Esophagus muscularis mucosa (tissue), 4 donors: ENCODE data around the gene GAS7. TPM values are rescaled to one million over a fixed set of nuclear protein-coding genes. Genes with fewer than 3 reads are reported as not detected.
A peak's percentile ranks its signal among the peaks of the same experiment; 100 is the strongest.

Experiments used
- DNase-seq: peaks from one replicate; pipeline ENCODE4 v3.0.0-alpha.2; 2017; ENCODE audit errors: extremely low spot score
- H3K27ac ChIP-seq, 4 donors: fragments of 200-600 bp; sonication (generic); replicated peaks in 1 of 4; 1 replicate in 3 of 4; 2 replicates in 1 of 4; pipeline ENCODE4 v1.5.1; 2016 to 2019; ENCODE audit warnings: mild to moderate bottlenecking in 1 of 4
- H3K27me3 ChIP-seq, 4 donors: fragments of 200-600 bp; sonication (generic); one replicate each; pipeline versions ENCODE4 v1.5.1 to v1.6.0; 2016 to 2019
- H3K36me3 ChIP-seq, 4 donors: fragments of 200-600 bp; sonication (generic); one replicate each; pipeline ENCODE4 v1.5.1; 2016 to 2019
- H3K4me1 ChIP-seq, 4 donors: fragments of 200-600 bp; sonication (generic); one replicate each; pipeline ENCODE4 v1.5.1; 2016 to 2019
- H3K4me3 ChIP-seq, 4 donors: fragments of 200-600 bp; sonication (generic); 1 replicate in 2 of 4; 2 replicates in 2 of 4; pipeline ENCODE4 v1.5.1; 2016 to 2019; ENCODE audit warnings: mild to moderate bottlenecking in 4 of 4, moderate library complexity in 1 of 4
- H3K9me3 ChIP-seq, 4 donors: fragments of 200-600 bp; sonication (generic); 1 replicate in 3 of 4; 2 replicates in 1 of 4; pipeline ENCODE4 v1.5.1; 2016 to 2019
- EP300 ChIP-seq: sonication (generic); formaldehyde crosslinking; IDR thresholded peaks from one replicate; pipeline ENCODE4 v1.6.1; 2017; ENCODE audit warnings: antibody characterized with exemption
- POLR2A ChIP-seq: fragments of 450-650 bp; IDR thresholded peaks from one replicate; pipeline ENCODE4 v1.6.1; 2017; ENCODE audit warnings: antibody characterized with exemption, moderate library complexity, mild to moderate bottlenecking, low read depth
- POLR2AphosphoS5 ChIP-seq, 2 donors: sonication (generic); formaldehyde crosslinking; IDR thresholded peaks; one replicate each; pipeline ENCODE4 v1.6.1; 2017; ENCODE audit warnings: antibody characterized with exemption in 2 of 2
- WGBS: methylation state at CpG from one replicate; pipeline ENCODE4 v1.1.5; 2018; 5-methylcytosine and 5-hydroxymethylcytosine counted together
- intact Hi-C: fragments of 100-400 bp; cut with DNase I; formaldehyde crosslinking; loops from one replicate; pipeline ENCODE4 v1.15.1; 2023
- total RNA-seq, 4 donors: library from RNA; depleted of rRNA; stranded (reverse); fragments of >200 nt; gene quantifications; one replicate each; pipeline versions ENCODE4 v1.1.0 to v1.2.1, GENCODE V29; 2016
- TF ChIP-seq, protein P1 (sequence below), 3 experiments: fragments of 200-600 bp in 2 of 3; fragments of 450-650 bp in 1 of 3; sonication (generic) in 2 of 3; IDR thresholded peaks; one replicate each; pipeline ENCODE4 v1.5.1; 2017 to 2019; ENCODE audit warnings: antibody characterized with exemption in 3 of 3, mild to moderate bottlenecking in 2 of 3, moderate library complexity in 1 of 3

The GAS7 gene
- total RNA-seq, 4 donors from 2014 or later: 77.3 to 124 (median 86.7) TPM

DNA sequence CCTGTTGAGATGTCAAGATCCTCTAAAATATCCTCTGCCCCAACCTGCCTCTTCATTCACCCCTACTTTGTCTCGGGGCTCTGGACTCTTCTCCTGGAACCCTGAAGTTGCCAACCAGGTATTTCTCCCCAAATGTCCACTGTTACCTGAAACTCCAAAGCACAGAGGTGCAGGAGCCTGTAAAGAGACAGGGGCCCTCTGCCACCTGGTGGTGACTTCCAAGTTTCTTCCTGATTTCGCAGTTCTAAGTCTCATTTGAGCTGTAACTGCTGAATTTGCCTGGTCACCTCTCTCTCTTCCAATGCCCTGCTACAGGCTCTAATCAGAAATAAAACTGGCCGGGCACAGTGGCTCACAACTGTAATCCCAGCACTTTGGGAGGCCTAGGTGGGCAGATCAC lies 216.2 kb downstream of the GAS7 start:
- WGBS: 88% methylated on average over 3 of the region's 3 CpGs
- TF ChIP-seq POLR2A: no peak
- TF ChIP-seq, protein P1, sequence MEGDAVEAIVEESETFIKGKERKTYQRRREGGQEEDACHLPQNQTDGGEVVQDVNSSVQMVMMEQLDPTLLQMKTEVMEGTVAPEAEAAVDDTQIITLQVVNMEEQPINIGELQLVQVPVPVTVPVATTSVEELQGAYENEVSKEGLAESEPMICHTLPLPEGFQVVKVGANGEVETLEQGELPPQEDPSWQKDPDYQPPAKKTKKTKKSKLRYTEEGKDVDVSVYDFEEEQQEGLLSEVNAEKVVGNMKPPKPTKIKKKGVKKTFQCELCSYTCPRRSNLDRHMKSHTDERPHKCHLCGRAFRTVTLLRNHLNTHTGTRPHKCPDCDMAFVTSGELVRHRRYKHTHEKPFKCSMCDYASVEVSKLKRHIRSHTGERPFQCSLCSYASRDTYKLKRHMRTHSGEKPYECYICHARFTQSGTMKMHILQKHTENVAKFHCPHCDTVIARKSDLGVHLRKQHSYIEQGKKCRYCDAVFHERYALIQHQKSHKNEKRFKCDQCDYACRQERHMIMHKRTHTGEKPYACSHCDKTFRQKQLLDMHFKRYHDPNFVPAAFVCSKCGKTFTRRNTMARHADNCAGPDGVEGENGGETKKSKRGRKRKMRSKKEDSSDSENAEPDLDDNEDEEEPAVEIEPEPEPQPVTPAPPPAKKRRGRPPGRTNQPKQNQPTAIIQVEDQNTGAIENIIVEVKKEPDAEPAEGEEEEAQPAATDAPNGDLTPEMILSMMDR (IDR thresholded peaks at IDR 0.05): peak in 1 of 3 experiments; percentile 13
- intact Hi-C loops: no loop called here
- Histone ChIP-seq H3K4me3 (no peak overlapping the region), H3K36me3 (peaks cover 0 to 13% (median 4%) of the 10 kb centered on the region in 4 donors), H3K4me1 (peaks cover 0 to 33% (median 14%) of the 10 kb centered on the region in 4 donors), H3K9me3 (no peaks in the 10 kb centered on the region), H3K27me3 (no peaks in the 10 kb centered on the region), H3K27ac (no peak overlapping the region)
- DNase-seq: no peak

GRCh38 chr17:9981344-9981915 lies 217.0 kb downstream of the GAS7 start:
- DNase-seq: no peak
- 92% methylated on average over 4 of the region's 4 CpGs for WGBS
- Histone ChIP-seq H3K4me3 (no peak overlapping the region), H3K27me3 (no peaks in the 10 kb centered on the region), H3K36me3 (peaks cover 0 to 13% (median 4%) of the 10 kb centered on the region in 4 donors), H3K9me3 (no peaks in the 10 kb centered on the region), H3K4me1 (peaks cover 0 to 30% (median 12%) of the 10 kb centered on the region in 4 donors), H3K27ac (no peak overlapping the region)
- intact Hi-C loops: no loop called here
- no peak for TF ChIP-seq POLR2AphosphoS5 (IDR thresholded peaks at IDR 0.05)
- TF ChIP-seq, protein P1 (IDR thresholded peaks at IDR 0.05): no peak
- no peak for TF ChIP-seq EP300
- TF ChIP-seq POLR2A: no peak

- intact Hi-C loops: no loop called here
- H3K27me3 ChIP-seq: no peaks in the 10 kb centered on the region
- DNase-seq: no peak
These were observed 218.9 kb downstream of the GAS7 start for GRCh38 chr17:9979463-9979995.

DNA sequence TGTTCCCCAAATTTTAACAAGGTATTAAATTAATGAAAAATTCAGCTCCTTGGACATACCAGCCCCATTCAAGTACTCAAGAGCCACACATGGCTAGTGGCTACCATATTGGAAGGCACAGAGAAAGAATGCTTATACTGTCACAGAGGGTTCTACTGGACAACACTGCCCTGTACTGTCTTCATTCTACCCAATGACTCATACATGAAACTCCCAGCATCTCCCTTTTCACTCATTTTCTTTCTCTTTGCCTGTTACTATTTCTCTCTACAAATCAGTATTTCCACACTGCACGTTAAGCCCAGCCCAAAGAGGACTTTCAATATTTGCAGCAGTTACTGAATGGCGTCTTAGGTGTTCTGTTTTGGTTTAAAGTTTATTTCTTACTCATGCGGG lies 221.2 kb downstream of the GAS7 start:
- Histone ChIP-seq H3K27me3 (no peaks in the 10 kb centered on the region), H3K9me3 (no peaks in the 10 kb centered on the region), H3K4me3 (no peak overlapping the region), H3K36me3 (peaks cover 0 to 13% (median 4%) of the 10 kb centered on the region in 4 donors), H3K4me1 (peaks cover 6 to 46% (median 25%) of the 10 kb centered on the region in 4 donors), H3K27ac (no peak overlapping the region)
- no peak for DNase-seq
- no peak for TF ChIP-seq EP300
- no peak for TF ChIP-seq POLR2AphosphoS5 (IDR thresholded peaks at IDR 0.05)
- no peak for TF ChIP-seq POLR2A
- TF ChIP-seq, protein P1 (IDR thresholded peaks at IDR 0.05): no peak
- intact Hi-C loops: no loop called here
- 41% methylated on average over 3 of the region's 3 CpGs for WGBS

More at GRCh38 chr17:9979463-9979995, 218.9 kb downstream of the GAS7 start:
- Histone ChIP-seq H3K27ac (no peak overlapping the region), H3K4me3 (no peak overlapping the region), H3K36me3 (peaks cover 0 to 13% (median 4%) of the 10 kb centered on the region in 4 donors), H3K9me3 (no peaks in the 10 kb centered on the region), H3K4me1 (peaks cover 0 to 39% (median 13%) of the 10 kb centered on the region in 4 donors)
- WGBS: 97% methylated on average over 10 of the region's 13 CpGs
- TF ChIP-seq, protein P1 (IDR thresholded peaks at IDR 0.05): no peak
- TF ChIP-seq POLR2AphosphoS5 (IDR thresholded peaks at IDR 0.05): no peak
- TF ChIP-seq POLR2A: no peak
- TF ChIP-seq EP300: no peak
